ENCODE measurements around the gene JAKMIP2. TPM values are rescaled to one million over a fixed set of nuclear protein-coding genes. Genes with fewer than 3 reads are reported as not detected.
"Not testable (repeated sequence)": the region's sequence is repeated elsewhere in the genome, so short reads cannot be mapped to it uniquely, and the experiment has no call there.

The JAKMIP2 gene
- total RNA-seq, 1 donor: 1.1 TPM

GRCh38 chr5:147635882-147636728 is 146.4 kb downstream of the JAKMIP2 start:
- Histone ChIP-seq H2AFZ (ENCODE audit: low read length) (no peak overlapping the region), H3K4me1 (ENCODE audit: insufficient read depth, low read length) (no peaks in the 10 kb centered on the region), H3K36me3 (ENCODE audit: insufficient read depth, low read length) (no peaks in the 10 kb centered on the region), H3K9me3 (ENCODE audit: low read depth, low read length) (no peaks in the 10 kb centered on the region), H3K27me3 (ENCODE audit: insufficient read depth, low read length) (no peaks in the 10 kb centered on the region), H3K27ac (ENCODE audit: low read depth, low read length) (no peak overlapping the region), H4K20me1 (ENCODE audit: insufficient read depth, low read length) (no peaks in the 10 kb centered on the region), H3K79me2 (ENCODE audit: insufficient read depth, low read length) (no peaks in the 10 kb centered on the region), H3K4me3 (ENCODE audit: insufficient read depth, low read length) (no peak overlapping the region), H3K4me2 (ENCODE audit: insufficient read depth, low read length) (no peak overlapping the region)
- no peak for DNase-seq (ENCODE audit: insufficient read length, low spot score, missing footprints)
- TF ChIP-seq CTCF (IDR thresholded peaks at IDR 0.05; ENCODE audit: extremely low read depth, low read depth, low read length): no peak

- H3K27me3 ChIP-seq (ENCODE audit: insufficient read depth, low read length); H3K9me3 ChIP-seq (ENCODE audit: low read depth, low read length); H3K79me2 ChIP-seq (ENCODE audit: insufficient read depth, low read length); H3K36me3 ChIP-seq (ENCODE audit: insufficient read depth, low read length); H2AFZ ChIP-seq (ENCODE audit: low read length); H3K4me3 ChIP-seq (ENCODE audit: insufficient read depth, low read length); H3K4me1 ChIP-seq (ENCODE audit: insufficient read depth, low read length); H3K27ac ChIP-seq (ENCODE audit: low read depth, low read length); H4K20me1 ChIP-seq (ENCODE audit: insufficient read depth, low read length); DNase-seq (ENCODE audit: insufficient read length, low spot score, missing footprints); H3K4me2 ChIP-seq (ENCODE audit: insufficient read depth, low read length): not testable (repeated sequence)
Measured at GRCh38 chr5:147635439-147635838, 147.1 kb downstream of the JAKMIP2 start.

- Histone ChIP-seq H3K9me3 (ENCODE audit: low read depth, low read length) (no peaks in the 10 kb centered on the region), H4K20me1 (ENCODE audit: insufficient read depth, low read length) (no peaks in the 10 kb centered on the region), H3K79me2 (ENCODE audit: insufficient read depth, low read length) (no peaks in the 10 kb centered on the region), H2AFZ (ENCODE audit: low read length) (no peak overlapping the region), H3K27ac (ENCODE audit: low read depth, low read length) (no peak overlapping the region), H3K4me1 (ENCODE audit: insufficient read depth, low read length) (no peaks in the 10 kb centered on the region), H3K4me3 (ENCODE audit: insufficient read depth, low read length) (no peak overlapping the region), H3K27me3 (ENCODE audit: insufficient read depth, low read length) (no peaks in the 10 kb centered on the region), H3K4me2 (ENCODE audit: insufficient read depth, low read length) (no peak overlapping the region), H3K36me3 (ENCODE audit: insufficient read depth, low read length) (no peaks in the 10 kb centered on the region)
- no peak for TF ChIP-seq CTCF (IDR thresholded peaks at IDR 0.05; ENCODE audit: extremely low read depth, low read depth, low read length)
- no peak for DNase-seq (ENCODE audit: insufficient read length, low spot score, missing footprints)
Measured at GRCh38 chr5:147633173-147633572, 149.4 kb downstream of the JAKMIP2 start.

- Histone ChIP-seq H3K79me2 (ENCODE audit: insufficient read depth, low read length) (no peaks in the 10 kb centered on the region), H3K27ac (ENCODE audit: low read depth, low read length) (no peak overlapping the region), H4K20me1 (ENCODE audit: insufficient read depth, low read length) (no peaks in the 10 kb centered on the region), H3K4me2 (ENCODE audit: insufficient read depth, low read length) (no peak overlapping the region), H3K4me1 (ENCODE audit: insufficient read depth, low read length) (no peaks in the 10 kb centered on the region), H3K9me3 (ENCODE audit: low read depth, low read length) (no peaks in the 10 kb centered on the region), H3K27me3 (ENCODE audit: insufficient read depth, low read length) (no peaks in the 10 kb centered on the region), H2AFZ (ENCODE audit: low read length) (no peak overlapping the region), H3K36me3 (ENCODE audit: insufficient read depth, low read length) (no peaks in the 10 kb centered on the region), H3K4me3 (ENCODE audit: insufficient read depth, low read length) (no peak overlapping the region)
- TF ChIP-seq CTCF (IDR thresholded peaks at IDR 0.05; ENCODE audit: extremely low read depth, low read depth, low read length): no peak
- no peak for DNase-seq (ENCODE audit: insufficient read length, low spot score, missing footprints)
Measured at GRCh38 chr5:147631428-147632003, 151.0 kb downstream of the JAKMIP2 start.
